CD4-positive, alpha-beta T cell treated with Interleukin-15 for 4 hours (primary cell): ENCODE results near the gene CSK.

ENCODE experiments used
- DNase-seq: peaks from one replicate; pipeline ENCODE4 v3.0.0-alpha.2; 2020; ENCODE audit warnings: low spot score

CSK gene

GRCh38 chr15:74787251-74788041 lies 5.6 kb downstream of the CSK start:
- peak; percentile 88 for DNase-seq

GRCh38 chr15:74788042-74788682 lies 6.3 kb downstream of the CSK start:
- no peak for DNase-seq

- peak; percentile 39 for DNase-seq
Measured at GRCh38 chr15:74788683-74789151, 6.8 kb downstream of the CSK start.

DNA sequence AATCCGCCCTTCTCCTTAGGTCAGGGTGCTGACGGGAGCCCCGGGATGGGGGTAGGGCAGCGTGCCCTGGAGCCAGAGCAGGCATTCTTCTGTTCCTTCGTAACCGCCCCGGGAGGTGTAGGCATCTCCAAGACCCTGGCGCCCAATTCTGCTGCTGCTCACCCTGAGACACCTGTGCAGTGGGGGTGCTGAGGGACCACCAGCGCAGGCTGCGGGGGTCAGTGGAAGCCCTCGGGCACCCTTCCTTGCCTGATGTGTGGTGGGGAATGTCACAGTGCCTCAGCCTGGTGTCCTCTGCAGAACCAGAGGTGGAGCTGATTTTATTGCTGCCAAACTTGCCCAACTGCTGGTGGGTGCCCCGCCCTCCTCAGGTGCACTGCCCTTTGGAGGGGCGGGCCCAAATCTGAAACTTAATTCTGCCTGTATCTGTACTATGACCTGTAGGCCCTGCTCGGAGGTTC lies 7.3 kb downstream of the CSK start:
- DNase-seq = no peak

DNA sequence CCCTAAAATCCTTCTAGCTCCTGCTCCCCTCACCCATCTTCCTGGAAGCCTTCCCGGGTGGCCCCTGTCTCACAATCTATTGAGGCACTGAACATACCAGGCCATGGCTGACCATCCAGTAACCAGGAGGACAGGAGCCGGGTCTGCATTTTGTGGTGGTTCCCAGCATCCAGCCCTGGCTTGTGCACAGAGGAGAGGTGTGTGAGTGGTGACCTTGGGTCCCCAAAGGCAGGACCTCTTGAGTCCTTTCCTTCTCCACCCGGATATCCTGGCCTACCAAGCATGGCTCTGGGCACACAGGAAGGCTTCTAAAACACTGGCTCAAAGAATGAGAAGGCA lies 7.8 kb downstream of the CSK start:
- no peak for DNase-seq

GRCh38 chr15:74790080-74790916 lies 8.4 kb downstream of the CSK start:
- DNase-seq = peak; percentile 50

- DNase-seq = no peak
Measured at GRCh38 chr15:74791007-74791406, 9.1 kb downstream of the CSK start.

DNA sequence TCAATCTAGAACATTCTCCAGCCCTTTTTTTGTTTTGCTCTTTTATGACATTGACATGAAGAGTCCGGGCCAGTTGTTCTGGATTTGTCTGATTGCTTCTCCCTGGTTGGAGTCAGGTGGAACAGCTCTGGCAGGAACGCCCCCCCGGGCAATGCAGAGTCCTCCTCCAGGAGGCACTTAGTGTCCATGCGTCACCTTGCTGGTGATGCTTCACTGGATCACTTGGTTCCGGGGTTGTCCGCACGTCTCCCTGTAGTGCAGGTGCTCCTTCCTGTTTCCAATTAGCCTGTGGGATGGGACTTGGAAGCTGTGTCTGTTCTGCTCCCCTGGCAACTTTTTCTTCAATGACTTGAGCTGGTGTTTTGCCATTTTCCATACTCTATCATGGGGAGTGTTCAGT lies 9.8 kb downstream of the CSK start:
- DNase-seq = no peak

- no peak for DNase-seq
Measured at GRCh38 chr15:74792227-74793016, 10.5 kb downstream of the CSK start.

DNA sequence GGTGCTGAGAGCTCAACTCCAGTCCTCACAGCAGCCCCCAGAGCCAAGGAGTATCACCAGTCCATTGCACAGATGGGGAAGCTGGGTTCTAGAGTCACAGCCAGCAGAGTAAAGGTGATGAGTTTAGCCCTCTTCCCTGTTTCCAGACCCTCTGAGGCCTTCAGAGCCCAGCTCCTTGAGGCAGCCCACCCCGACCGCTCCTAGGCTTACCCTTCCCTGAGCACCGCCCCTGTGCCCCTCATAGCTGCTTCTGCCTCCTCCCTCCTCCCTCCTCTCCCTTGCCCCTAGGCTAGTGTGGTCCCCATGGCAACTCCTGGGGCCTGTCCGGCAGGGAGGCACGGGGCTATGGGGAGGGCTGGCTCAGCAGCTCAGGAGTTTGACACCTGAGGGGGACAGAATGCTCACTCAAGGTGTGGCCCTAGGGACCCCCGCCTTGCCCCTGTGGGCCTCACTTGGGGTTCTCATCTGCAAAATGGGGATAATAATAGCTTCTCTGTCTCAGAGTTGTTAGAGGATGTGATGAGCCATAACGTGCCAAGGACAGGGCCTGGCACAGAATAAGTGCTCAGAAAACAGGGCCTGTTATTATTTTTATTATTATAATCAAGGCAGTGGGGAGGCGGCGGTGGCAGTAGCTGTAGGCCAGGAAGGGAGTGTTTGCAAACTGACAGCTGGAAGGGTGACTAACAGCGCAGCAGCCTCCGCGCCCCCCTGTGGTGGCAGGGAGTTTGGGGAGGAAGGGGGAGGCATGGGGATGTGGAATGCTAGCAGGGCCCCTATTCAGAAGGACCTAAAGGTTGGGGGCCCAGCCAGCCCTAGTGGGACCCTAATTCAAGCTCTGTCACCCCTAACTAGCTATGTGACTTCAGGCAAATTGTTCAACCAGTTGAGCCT lies 11.5 kb downstream of the CSK start:
- DNase-seq = peak; percentile 78

DNA sequence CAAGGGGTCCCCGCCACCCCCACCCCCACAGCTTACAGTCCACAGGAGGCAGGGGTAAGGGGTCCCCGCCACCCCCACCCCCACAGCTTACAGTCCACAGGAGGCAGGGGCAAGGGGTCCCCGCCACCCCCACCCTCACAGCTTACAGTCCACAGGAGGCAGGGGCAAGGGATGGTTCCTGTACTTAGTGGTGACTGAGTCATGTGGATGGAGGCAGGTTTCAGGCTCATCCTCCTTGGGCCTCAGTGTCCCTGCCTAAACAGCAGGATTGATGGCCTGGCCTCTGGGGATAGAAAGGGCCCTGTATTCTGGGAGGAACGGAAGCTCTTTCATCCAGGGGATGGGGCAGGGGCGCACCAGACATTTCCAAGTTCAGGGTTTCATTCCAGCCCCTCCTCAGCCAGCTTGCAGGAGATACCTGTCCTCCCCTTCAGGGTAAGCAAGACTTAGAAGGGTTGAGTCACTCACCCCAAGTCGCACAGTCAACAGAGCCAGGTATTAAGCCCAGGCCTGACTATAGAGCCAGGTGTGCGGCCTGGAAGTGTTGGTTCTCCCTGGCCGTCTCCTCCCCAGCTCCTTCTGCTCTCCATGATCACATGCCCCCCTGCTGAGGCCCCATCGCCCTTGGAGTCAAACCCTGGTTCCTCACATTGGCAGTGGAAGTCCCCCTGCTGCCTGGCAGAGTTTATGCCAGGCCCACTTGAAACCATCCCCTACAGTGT lies 12.5 kb downstream of the CSK start:
- no peak for DNase-seq

GRCh38 chr15:74794970-74795349 lies 13.1 kb downstream of the CSK start:
- DNase-seq = no peak

DNA sequence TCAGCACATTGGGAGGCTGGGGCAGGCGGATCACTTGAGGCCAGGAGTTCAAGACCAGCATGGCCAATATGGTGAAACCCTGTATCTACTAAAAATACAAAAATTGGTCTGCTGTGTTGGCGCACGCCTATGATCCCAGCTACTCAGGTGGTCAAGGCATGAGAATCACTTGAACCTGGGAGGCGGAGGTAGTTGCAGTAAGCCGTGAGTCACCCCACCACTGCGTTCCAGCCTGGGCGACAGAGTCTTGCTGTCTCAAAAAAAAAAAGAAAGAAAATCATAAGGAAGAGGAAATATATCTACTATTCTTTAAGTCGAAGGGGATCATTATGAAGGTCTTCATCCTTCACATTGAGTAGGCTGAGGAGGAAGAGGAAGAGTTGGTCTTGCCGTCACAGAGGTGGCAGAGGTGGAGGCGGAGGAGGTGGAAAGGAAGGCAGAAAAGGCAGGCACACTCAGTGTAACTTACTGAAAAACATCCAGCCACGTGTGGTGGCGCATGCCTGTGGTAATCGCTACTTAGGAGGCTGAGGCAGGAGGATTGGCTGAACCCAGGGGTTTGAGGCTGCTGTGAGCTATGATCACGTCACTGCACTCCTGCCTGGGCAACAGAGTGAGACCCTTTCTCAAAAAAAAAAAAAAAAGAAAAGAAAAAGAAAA lies 14.2 kb downstream of the CSK start:
- no peak for DNase-seq

DNA sequence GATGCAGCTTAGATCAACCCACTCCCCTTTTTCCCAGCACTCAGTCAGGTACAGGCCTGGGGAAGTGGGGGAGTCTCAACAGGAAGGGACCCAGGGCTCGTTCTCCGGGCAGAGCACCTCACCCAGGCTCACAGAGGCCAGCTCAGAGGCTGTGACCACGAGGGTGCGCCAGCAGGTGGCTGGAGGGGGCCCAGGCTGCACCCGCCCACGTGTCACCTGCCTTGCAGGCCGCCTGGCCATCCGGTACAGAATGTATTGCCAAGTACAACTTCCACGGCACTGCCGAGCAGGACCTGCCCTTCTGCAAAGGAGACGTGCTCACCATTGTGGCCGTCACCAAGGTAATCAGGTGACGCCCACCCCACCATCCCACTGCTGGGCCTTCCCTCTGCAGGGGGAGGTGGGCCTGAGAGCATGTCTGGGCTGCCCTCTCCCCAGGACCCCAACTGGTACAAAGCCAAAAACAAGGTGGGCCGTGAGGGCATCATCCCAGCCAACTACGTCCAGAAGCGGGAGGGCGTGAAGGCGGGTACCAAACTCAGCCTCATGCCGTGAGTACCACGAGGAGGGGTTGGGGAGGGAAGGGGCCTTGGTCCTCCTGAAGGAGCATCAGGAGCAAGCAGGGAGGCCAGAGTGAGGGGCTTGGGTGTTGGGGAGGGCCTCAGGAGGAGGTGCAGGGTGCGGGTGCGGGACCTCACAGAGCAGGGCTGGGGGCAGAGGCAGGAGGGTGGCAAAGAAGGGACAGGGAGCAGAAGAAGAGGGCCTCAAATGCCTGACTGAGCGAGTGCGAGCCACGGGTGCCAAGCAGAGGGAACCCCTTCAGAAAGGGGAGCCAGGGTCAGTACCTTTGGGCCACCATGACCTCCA lies 16.7 kb downstream of the CSK start:
- DNase-seq = no peak

- DNase-seq = no peak
Measured at GRCh38 chr15:74799255-74799855, 17.5 kb downstream of the CSK start.

GRCh38 chr15:74799856-74800558 lies 18.1 kb downstream of the CSK start:
- peak; percentile 90 for DNase-seq

- no peak for DNase-seq
Measured at GRCh38 chr15:74800559-74801094, 18.7 kb downstream of the CSK start.
